Stimulated activated effector memory CD8-positive, alpha-beta T cell treated with anti-CD3 and anti-CD28 coated beads, Interleukin-12 subunit alpha, Interleukin-12 subunit beta, amount 100 ng/mL, for 72 hours (primary cell): ENCODE results near the gene IPO9.

Experiments used
- ATAC-seq: fragments of 150-1000 bp; cut with Tn5 transposase; 2 replicates; pipeline ENCODE4 v1.10.0; 2021
- DNase-seq, 2 donors: peaks; one replicate each; pipeline ENCODE4 v3.0.0; 2021 to 2022; ENCODE audit warnings: low spot score in 2 of 2
- H3K27ac Mint-ChIP-seq: one replicate; pipeline ENCODE4 v1.8.0; 2022; ENCODE audit warnings: mild to moderate bottlenecking, mixed read lengths
- H3K36me3 Mint-ChIP-seq: one replicate; pipeline ENCODE4 v1.8.0; 2022; ENCODE audit warnings: mild to moderate bottlenecking, mixed read lengths
- H3K4me1 Mint-ChIP-seq: one replicate; pipeline ENCODE4 v1.8.0; 2022; ENCODE audit warnings: mixed read lengths
- H3K4me3 Mint-ChIP-seq: one replicate; pipeline ENCODE4 v1.8.0; 2022; ENCODE audit warnings: mild to moderate bottlenecking, mixed read lengths
- H3K9me3 Mint-ChIP-seq: one replicate; pipeline ENCODE4 v1.8.0; 2022; ENCODE audit warnings: mixed read lengths

Gene IPO9

DNA sequence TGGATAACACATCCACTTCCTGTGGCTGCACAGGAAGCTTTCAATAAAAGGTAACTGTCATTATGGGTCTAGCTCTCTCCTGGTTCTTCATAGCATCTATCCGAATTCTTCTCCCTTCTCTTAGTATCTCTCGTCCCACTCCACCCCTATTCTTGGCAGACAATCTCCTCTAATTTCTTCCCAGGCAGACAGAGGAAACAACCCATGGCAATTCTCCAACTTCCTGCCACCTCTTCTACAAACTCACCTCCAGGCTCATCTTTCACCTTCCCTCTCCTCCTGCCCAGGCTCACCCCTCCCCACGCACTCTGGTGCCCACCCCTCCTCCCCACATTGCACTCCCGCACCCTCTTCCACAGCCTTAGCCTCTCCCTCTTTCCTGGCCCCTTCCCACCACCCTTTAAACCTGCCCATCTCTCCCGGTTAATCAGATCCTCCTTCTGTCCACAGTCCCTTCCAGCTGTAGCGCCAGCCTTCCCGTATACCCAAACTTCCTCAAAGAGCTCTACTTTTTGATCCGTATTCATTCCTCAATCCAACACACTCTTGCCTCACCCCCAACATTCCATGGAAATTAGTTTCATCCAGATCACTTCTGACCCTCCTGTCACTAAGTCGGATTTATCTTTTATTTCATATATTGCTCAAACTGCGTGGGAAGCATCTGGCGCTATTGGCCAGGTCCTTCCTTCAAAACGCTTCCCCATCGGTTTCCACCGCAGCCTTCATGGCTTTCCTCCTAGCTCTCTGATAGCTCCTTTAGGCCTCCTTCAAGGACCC is 85.7 kb downstream of the IPO9 start:
- DNase-seq = no peak
- no peak for ATAC-seq
- Mint-ChIP-seq H3K4me3 (no peak overlapping the region), H3K4me1 (no peaks in the 10 kb centered on the region), H3K36me3 (no peaks in the 10 kb centered on the region), H3K9me3 (no peaks in the 10 kb centered on the region), H3K27ac (no peak overlapping the region)

DNA sequence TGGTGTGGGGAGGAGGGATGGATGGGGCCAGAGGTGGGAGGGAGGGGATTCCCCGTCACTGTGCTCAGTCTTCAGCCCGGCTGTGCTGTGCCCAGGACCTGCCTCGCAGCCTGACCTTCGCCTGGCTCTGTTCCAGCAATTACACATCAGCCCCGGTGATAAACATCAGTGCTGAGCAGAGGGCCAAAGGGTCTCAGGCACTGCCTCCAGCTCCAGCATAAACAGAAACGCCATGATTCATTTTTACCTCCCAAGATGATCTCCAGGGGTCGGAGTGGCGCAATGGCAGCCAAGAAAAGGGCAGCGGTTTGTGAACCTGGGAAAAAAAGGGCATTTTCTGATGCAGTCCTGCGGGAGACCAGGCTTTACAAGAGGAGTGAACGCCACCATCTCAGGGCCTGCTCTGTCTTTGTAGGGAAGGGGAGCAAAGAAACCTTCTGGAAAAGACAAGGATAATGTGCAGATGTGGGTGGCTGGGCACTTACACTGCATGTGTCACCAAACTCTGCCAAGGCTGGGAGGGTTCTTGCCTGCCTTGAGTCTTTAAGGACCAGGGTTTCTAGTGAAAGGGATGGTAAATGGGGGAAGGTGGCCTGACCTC is 87.8 kb downstream of the IPO9 start:
- H3K27ac Mint-ChIP-seq = no peak overlapping the region
- no peaks in the 10 kb centered on the region for H3K9me3 Mint-ChIP-seq
- no peak overlapping the region for H3K4me3 Mint-ChIP-seq
- no peaks in the 10 kb centered on the region for H3K36me3 Mint-ChIP-seq
- peak; percentile 72 for ATAC-seq
- DNase-seq = no peak
- no peaks in the 10 kb centered on the region for H3K4me1 Mint-ChIP-seq

DNA sequence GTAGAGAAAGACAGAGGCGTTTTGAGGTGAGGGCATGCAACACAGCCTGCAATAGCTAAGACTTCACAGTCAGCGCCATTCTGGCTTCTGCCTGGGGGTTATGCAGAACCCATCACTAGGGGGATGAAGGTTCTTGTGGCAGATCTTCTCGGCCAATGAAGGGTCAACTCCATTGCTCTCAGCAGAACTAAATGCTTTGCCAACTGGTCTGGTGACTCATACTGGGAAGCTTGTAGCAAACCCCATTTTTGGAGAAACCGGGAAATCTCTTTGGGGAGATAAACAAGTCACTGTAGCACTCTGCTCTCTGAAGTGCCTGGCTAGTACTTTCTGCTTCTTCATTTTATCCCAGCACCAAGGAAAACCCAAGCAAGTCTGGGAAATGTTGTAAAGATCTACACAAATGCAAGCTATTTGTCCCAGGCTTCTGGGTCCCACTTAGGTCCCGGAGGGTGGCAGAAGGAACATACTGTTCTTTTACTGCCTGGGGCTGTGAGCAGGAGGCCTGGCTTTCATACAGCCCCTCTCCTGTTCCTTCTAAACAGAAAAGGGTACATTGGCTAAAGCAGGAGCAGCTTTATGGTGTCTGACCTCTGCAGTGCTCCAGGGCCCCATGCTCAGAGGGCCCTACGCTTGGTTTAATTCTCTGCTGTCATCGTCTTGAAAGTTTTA is 88.5 kb downstream of the IPO9 start:
- ATAC-seq = no peak
- no peaks in the 10 kb centered on the region for H3K4me1 Mint-ChIP-seq
- DNase-seq = no peak
- no peaks in the 10 kb centered on the region for H3K36me3 Mint-ChIP-seq
- no peak overlapping the region for H3K27ac Mint-ChIP-seq
- H3K4me3 Mint-ChIP-seq = no peak overlapping the region
- H3K9me3 Mint-ChIP-seq = no peaks in the 10 kb centered on the region

DNA sequence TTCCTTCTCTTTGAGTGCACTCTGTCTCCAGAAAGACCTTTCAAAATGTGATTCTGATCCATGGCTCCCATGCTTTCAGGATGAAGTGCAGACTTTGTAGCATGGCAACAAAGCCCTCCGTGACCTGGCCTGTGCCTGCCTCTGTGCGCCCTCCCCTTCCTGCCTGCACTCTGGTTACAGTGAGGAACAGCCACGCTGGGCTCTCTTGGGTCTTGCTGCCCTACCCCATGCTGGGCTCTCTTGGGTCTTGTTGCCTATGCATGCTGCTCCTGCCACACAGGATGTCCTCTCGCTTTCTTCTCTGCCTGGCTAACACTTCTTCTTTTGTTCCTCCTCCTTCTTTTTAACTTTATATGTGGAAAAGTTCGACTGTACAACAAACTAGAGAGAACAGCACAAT is 89.4 kb downstream of the IPO9 start:
- Mint-ChIP-seq H3K4me1 (no peaks in the 10 kb centered on the region), H3K4me3 (no peak overlapping the region), H3K27ac (no peak overlapping the region), H3K9me3 (no peaks in the 10 kb centered on the region), H3K36me3 (no peaks in the 10 kb centered on the region)
- ATAC-seq (no peak), DNase-seq (no peak)

DNA sequence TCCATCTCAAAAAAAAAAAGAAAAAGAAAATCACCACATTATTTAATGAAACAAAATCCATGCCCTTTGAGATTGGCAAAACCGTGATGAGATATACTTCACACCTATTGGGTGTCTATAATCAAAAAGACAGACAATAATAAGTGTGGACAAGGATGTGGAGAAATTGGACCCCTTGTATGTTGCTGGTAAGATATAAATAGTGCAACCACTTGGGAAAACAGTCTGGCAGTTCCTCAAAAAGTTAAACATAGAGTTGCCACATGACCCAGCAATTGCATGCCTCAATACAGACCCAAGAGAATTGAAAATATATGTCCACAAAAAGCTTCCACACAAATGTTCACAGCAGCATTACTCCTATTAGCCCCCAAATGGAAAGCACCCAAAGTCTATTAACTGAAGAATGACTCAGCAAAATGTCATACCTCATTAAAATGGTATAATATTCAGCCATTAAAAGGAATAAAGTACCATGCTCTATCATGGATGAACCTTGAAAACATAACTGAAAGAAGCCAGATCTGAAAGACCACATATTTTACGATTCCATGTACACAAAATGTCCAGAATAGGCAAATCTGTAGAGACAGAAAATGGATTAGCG is 93.1 kb downstream of the IPO9 start:
- ATAC-seq = no peak
- Mint-ChIP-seq H3K27ac (no peak overlapping the region), H3K4me3 (no peak overlapping the region), H3K9me3 (no peaks in the 10 kb centered on the region), H3K4me1 (no peaks in the 10 kb centered on the region), H3K36me3 (no peaks in the 10 kb centered on the region)
- DNase-seq = no peak

DNA sequence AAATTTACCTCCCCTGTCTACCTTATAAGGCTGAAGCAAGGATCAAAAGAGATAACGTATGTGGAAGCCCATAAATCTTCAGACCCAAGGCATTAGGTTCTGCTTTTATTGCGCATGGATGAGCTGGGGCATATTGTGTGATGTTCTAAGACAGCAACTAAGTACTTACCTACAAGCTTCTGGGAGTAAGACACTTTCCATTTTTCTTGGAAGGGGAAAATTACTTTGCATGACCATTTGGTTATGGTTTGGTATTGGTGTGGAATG is 96.3 kb downstream of the IPO9 start:
- no peaks in the 10 kb centered on the region for H3K36me3 Mint-ChIP-seq
- no peaks in the 10 kb centered on the region for H3K9me3 Mint-ChIP-seq
- ATAC-seq (no peak), DNase-seq (no peak)
- no peaks in the 10 kb centered on the region for H3K4me1 Mint-ChIP-seq
- H3K27ac Mint-ChIP-seq = no peak overlapping the region
- no peak overlapping the region for H3K4me3 Mint-ChIP-seq

DNA sequence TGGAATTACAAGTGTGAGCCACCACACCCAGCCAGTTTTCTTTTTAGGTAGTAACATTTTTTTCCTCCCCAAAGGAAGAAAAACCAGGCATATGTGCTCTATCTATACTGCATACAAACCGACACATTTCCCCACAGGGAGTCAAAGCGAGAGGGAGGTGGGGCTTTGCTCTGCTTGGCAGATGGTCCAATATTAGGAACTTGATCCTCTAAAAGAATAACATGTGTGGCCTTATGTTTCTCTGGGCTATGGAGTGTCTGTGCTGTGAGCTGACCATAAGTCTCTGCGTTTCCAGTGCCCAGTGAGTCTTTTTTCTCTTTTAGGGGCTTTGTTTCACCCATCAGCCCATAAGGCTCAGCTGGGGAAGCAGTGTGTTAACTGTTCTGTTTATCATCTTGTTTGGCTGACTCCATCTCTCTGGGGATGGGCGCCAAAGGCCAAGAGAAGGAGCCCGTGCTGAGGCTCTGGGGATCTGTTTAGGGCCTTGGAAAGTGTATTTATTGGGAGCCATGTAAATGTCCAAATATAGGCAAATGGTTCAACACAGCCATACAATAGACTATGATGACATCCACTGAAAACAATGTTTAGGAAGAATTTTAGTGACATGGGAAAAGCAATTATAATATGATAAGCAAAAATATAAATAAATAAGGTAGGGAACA is 97.2 kb downstream of the IPO9 start:
- DNase-seq (no peak), ATAC-seq (no peak)

DNA sequence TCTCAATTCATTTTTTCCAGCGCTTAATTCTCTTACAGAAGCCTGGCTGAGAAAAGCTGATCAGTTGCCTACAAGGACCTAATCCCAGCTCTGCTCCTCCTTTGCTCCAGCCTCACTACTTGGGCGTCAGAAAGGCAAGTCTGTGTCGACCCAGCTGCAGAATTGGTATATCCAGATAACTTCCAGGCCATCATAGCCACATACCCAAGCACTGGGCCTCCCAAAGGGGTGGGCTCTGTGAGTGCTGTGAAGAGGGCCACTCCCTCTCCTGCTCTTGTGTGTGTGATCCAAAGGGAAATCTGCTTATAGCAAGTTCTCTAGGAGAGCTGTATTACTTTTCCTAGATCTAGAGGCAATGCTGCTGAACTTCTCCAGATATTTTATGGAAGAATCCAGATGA is 99.3 kb downstream of the IPO9 start:
- Mint-ChIP-seq H3K36me3 (no peaks in the 10 kb centered on the region), H3K4me3 (no peak overlapping the region), H3K27ac (no peak overlapping the region), H3K4me1 (no peaks in the 10 kb centered on the region), H3K9me3 (no peaks in the 10 kb centered on the region)
- DNase-seq = no peak
- no peak for ATAC-seq

More for the DNA sequence above, 97.2 kb downstream of the IPO9 start:
- Mint-ChIP-seq H3K36me3 (no peaks in the 10 kb centered on the region), H3K4me3 (no peak overlapping the region), H3K9me3 (no peaks in the 10 kb centered on the region), H3K27ac (no peak overlapping the region), H3K4me1 (no peaks in the 10 kb centered on the region)

DNA sequence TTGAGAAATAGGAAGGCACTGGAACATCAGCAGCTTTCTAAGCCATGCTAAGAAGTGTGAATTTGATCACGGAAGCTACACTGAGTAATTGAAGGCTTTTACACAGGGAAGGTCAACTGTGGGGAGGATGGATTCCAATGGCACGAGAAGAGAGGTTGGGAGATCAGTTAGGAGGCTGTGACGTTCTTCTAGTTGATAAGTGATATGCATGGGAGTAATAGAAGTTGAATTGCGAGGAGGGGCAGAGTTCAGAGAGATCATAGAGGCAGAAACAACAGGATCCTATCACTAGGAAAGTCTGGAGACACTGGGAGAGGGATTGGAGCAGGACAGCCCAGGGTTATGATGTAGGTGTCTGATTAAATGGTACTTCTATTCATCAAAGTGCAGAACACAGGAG is 101.2 kb downstream of the IPO9 start:
- Mint-ChIP-seq H3K36me3 (no peaks in the 10 kb centered on the region), H3K9me3 (no peaks in the 10 kb centered on the region), H3K27ac (no peak overlapping the region), H3K4me3 (no peak overlapping the region), H3K4me1 (no peaks in the 10 kb centered on the region)
- DNase-seq (no peak), ATAC-seq (no peak)

DNA sequence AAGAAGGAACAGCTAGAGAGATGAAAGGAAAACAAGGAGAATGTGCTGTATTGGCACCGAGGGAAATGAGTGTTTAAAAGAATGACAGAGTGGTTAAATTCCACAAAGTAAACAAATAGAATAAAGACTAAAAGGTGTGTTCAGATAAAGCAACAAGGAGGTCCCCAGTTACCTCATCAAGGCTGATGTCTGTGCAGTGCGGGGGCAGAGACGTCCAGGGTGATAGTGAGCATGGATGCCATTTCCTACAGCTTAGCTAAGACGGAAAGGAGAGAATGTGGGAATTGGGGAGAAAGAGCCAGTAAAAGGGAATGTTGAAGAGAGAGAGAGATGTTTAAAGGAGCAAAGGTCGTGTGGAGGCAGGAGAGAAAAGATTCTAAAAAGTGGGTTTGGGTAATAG is 101.8 kb downstream of the IPO9 start:
- Mint-ChIP-seq H3K4me3 (no peak overlapping the region), H3K36me3 (no peaks in the 10 kb centered on the region), H3K9me3 (no peaks in the 10 kb centered on the region), H3K27ac (no peak overlapping the region), H3K4me1 (no peaks in the 10 kb centered on the region)
- DNase-seq (no peak), ATAC-seq (no peak)
